Endothelial cell of coronary artery (primary cell): Measurements from ENCODE around the gene SHANK3. TPM values are rescaled to one million over a fixed set of nuclear protein-coding genes. Genes with fewer than 3 reads are reported as not detected.

ENCODE experiments used
- total RNA-seq: library from RNA; depleted of rRNA; stranded (reverse); fragments of >200 nt; gene quantifications from 2 replicates; pipeline ENCODE4 v1.2.3, GENCODE V29; 2014

SHANK3 gene
- 20.7 and 21.5 TPM in 2 replicates for total RNA-seq

GRCh38 chr22:50672471-50673230 lies at the start of gene SHANK3:
Gene SHANK3, plus strand, starts transcription at chr22:50672823.

GRCh38 chr22:50627642-50628542 lies 44.7 kb upstream of the SHANK3 start, which contains the start of gene ARSA:
Gene ARSA, minus strand, starts transcription at chr22:50628152. Its CDS starts 373 bp downstream, at chr22:50627779.

Other genes starting within 250 kb of the SHANK3 start
- gene SBF1, start 197.8 kb upstream of the SHANK3 start, total RNA-seq = 42.6 and 68.2 TPM in 2 replicates
- under 0.01 and 1.3 TPM in 2 replicates for gene ADM2, start 191.3 kb upstream of the SHANK3 start, total RNA-seq
- not detected in 2 replicates for gene MIOX, start 186.0 kb upstream of the SHANK3 start, total RNA-seq
- gene LMF2, start 165.1 kb upstream of the SHANK3 start, total RNA-seq = 19.3 and 28.0 TPM in 2 replicates
- gene NCAPH2, start 164.6 kb upstream of the SHANK3 start, total RNA-seq = 21.9 and 29.2 TPM in 2 replicates
- 2.2 and 2.3 TPM in 2 replicates for gene SCO2, start 147.2 kb upstream of the SHANK3 start, total RNA-seq
- 3.2 and 20.4 TPM in 2 replicates for gene TYMP, start 142.8 kb upstream of the SHANK3 start, total RNA-seq
- gene KLHDC7B, start 126.9 kb upstream of the SHANK3 start, total RNA-seq = not detected in 2 replicates
- not detected in 2 replicates for gene SYCE3, start 109.9 kb upstream of the SHANK3 start, total RNA-seq
- 2.2 and 6.6 TPM in 2 replicates for gene CPT1B, start 94.4 kb upstream of the SHANK3 start, total RNA-seq
- 19.7 and 28.7 TPM in 2 replicates for gene CHKB, start 90.0 kb upstream of the SHANK3 start, total RNA-seq
- 0.09 TPM in 2 replicates for gene MAPK8IP2, start 72.0 kb upstream of the SHANK3 start, total RNA-seq
- gene ARSA, start 44.7 kb upstream of the SHANK3 start, total RNA-seq = 9.1 and 10.2 TPM in 2 replicates
- 0.19 and 0.27 TPM in 2 replicates for gene ACR, start 65.4 kb downstream of the SHANK3 start, total RNA-seq
- 7.3 and 8.8 TPM in 2 replicates for gene RABL2B, start 110.8 kb downstream of the SHANK3 start, total RNA-seq